Stimulated activated naive CD4-positive, alpha-beta T cell treated with Interleukin-2 at 50 U/mL for 16 hours (primary cell): ENCODE results near the gene RAD51B.

Experiments
- DNase-seq: peaks from one replicate; lab custom pipeline; 2025; lab: John Stamatoyannopoulos, UW

The RAD51B gene

DNA sequence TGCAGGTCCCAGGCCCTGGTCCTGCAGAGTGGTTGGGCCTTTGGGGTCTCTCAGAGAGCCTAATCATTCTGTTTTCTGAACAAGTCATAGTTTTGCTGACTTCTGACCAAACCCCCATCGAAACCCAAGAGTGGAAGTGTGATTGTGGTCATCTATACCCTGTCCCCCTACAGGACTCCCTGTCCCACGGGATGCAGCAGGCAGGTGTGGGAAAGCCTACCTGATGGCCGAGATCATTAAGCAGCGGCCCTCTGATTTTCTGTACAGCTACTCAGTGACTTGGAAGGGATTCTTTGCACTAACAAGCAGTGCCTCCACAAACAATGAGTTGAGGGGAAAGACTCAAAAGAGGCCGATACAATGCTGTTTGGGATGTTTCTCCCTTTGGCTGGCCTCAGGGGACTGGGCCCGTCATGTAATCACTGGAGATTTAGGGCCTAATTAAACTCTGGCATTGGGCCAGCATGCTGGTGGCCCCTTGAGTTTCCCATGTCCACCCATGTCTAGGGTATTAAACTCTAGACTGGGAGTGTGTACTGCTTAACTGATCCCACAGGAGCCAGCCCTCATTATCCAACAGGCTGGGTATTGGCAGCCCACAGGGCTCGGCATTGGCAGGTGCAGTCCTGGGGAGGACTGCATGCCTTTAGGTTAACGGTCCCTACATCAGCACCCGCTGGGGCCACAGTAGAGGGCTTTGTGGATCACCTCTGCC is 780.5 kb downstream of the RAD51B start:
- no peak for DNase-seq

DNA sequence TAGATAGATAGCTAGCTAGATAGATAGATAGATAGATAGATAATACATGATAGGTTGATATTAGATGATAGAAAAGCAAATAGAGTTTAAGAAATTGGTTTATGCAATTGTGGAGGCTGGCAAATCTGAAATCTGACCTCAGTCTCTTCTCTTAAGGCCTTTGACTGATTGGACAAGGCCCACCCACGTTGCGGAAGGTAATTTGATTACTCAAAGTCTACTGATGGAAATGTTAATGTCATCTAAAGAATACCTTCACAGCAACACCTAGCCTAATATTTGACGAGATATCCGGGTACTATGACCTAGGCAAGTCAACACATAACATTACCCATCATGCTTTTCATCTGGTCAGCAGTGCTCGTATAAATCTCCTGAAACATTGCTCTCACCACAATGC is 782.9 kb downstream of the RAD51B start:
- no peak for DNase-seq

DNA sequence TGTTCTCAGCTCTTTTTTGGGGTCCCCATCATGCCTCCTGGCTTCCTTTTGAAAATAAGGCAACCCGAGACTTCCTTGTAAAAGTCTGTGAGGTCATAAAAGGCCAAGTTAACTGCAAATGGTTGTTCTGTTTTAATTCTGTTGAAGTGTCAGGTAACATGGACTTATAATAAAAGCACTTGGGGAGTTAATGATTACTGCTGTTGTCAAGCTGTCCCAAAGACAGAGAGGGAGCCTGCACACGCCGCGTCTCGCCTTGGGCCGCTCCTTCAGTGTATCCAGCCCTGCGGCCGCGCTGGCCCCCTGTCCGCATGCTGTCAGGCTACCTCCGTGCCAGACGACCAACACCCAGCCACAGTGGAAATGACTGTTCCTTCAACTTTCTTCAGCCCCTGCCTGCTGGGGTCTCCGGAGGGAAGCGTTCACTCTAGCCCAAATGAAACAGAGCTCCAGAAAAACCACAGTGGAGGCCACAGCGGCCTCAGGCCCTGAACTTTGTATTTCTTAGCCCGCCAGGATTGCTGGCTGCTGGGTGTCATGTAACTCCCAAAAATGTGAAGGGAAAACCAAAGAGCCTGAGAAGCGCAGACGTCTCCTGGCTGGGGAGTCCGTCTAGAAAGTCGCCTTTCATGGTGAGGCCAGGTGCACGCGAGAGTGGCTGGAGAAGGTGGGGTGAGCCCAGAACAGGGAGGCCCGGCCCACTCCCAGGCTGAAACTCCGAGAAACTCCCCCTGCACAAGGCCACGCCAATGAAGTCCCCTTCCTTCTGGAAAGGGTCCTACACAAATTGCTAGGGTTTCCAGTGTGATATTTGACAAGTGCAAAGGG is 784.2 kb downstream of the RAD51B start:
- DNase-seq: no peak

DNA sequence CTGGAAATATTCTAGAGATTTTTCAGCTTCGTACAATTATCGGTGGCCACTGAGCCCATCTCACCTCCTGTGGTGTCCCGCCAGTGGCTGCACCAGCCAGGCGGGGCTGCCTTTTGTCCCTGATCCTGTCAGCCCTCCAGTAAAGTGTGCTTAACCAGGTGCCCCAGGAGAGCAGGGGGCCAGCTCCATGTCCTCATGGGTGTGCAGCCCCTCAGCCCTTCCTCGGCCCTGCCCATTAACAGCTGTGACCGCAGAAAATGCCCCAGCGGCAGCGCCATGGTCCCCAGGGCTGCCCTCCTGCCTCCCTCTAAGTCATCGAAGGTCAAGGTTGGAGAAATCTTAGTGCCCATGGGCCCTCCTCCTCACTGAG is 784.8 kb downstream of the RAD51B start:
- no peak for DNase-seq

DNA sequence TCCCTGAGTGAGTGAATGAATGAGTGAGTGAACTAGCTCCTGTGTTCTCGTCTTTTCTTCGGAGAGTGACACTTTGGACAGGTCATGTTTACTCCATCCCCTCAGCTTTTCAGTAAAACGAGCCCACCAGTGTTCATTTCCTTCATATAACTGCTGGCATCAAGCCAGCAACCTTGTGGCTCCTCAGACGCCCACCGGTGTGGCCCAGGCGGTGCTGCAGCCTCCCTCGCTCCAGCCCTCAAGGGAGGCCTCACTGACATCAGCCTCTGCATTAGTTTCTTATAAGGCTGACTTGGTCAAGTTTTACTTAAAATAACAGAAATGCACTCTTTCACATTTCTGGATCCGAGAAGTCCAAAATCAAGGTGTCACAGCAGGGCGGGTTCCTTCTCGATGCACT is 785.2 kb downstream of the RAD51B start:
- DNase-seq: no peak

DNA sequence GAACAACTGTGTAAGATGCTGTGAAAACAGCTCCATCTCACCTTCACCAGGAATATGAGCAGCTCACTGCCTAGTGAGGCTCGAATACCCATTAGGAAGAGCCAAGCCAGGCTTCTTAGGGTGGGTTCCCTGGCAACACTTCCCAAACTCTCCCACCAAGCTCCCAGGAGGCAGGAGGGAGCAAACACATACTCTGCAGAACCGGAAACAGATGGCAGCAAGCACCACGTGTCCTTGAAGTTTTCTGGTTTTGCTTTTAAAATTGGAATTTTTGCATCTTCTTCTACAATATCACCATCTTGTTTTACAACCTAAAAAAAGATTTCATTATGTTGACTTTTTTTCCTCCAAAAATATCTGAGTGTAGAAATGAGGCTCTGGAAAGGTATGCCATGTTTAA is 786.6 kb downstream of the RAD51B start:
- no peak for DNase-seq

DNA sequence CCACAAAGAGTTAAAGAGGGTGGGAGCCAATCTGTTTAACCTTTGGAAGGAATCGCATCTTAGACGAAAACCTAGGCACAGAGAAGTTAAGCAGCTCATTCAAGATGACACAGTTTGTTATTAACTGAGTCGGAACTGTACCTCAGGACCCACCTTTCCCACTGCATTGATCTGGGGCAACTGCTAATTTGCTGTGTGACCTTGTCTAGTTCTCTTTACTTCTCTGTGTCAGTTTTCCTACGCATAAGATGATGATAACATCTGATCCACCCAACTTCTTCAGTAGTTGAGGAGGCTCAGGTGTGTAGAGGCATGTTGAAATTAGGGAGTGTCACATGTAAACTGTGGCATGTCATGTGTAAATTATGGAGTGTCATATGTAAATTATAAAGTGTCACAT is 787.1 kb downstream of the RAD51B start:
- no peak for DNase-seq

DNA sequence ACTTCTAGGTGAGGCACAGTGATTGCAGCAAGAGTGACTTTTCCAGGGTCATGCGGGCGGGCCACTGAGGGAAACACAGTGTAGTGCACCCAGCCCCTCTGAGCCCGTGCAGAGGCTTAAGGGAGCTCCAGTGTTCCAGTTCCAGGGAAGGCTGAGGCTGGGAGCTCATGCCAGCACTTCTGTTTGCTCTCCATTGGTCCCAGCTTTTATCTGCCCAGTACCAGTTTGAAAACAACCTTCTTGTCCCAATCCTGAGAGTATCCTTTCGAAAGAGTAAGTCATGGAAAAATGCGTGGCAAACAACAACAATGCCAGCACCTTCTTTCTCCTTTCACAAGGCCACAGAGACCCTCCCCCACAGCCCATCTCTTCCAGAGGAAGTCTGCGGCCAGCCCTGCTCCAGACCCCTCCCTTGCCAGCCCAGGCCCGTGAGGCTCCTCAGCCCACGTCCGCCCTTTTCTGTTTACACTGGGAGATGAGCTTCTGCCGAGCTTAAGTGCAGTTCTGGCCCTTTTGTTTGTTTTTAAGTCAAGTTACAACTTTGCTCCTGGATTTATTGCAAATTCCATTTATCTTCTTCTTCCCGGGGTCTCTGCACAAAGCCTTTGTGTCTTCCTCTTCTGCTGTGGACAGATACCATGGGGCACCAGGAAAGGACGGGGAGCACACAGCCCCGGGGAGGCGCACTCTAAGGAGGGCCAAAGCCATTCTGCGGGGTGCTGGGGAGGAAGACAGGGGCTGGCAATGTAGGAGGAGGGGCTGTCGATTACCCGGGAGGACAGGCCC is 787.7 kb downstream of the RAD51B start:
- DNase-seq: no peak

DNA sequence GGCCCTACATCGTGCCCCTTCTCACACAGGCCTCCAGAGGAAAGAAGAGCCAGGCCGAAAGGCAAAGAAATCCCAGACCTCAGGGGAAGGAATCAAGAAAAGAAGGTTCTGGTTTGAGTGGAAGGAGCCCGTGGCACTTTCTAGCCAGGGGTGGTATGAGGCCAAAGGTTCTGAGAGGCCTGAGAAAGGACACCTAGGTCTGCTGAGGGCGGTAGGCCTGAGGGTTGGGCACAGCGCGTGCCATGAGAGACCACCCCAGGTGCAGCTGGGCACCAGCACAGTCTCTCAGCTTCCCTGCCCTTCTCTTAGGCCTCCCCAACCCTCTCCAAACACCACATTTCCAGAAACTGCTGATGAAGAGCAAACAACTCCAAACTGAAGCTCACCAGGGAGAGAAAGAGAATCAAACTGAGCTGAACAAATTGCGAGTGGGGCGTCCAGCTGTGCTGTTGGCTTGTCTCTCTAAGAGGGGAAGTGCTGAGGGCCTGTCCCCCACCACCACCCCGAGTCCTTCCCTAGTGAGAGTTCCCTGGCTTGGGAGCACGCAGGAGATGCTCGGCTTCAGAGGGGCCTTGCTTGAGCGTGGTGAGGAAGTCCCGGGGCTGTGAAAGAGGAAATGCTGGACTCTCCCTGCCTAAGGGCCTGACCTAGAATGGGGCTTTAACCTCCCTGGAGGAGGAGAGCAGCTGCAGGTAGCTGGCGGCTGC is 788.4 kb downstream of the RAD51B start:
- no peak for DNase-seq

DNA sequence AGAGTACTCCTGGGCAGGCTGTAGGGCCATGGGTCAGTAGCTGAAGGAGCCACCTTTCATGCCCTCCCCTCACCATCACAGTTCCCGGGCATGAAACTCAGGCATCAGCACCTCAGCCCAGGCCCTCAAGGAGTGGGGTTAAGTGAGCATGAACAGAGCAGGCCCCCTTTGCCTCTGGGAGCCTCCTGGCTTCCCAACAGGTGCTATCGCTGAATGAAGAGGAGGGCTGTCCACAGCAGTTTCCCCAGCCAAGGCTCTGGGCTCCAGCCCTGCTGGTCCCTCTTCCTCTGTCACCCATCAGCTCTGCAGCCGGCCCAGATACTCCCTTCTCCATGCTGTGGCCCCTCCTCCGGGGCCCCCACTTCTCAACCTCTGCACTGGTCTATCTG is 789.0 kb downstream of the RAD51B start:
- no peak for DNase-seq

DNA sequence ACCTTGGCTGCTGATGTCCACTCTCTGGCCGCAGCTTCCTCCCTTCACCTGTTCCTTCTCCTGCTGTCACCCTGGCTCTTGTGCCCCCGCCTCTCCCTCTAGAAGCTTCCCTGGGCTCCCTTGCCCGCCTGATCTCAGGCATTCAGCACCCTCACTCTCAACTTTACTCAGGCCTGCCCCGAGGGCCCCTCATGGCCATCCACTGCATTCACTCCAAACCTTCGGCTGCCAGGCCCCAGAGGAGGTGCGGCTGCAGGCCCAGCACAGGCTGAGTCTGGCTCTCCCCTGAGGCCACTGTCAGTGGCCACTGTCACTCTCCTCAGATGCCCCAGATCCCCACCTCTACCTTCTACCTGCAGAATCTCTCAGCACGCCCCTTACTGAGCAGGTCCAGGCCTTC is 789.4 kb downstream of the RAD51B start:
- DNase-seq: no peak

DNA sequence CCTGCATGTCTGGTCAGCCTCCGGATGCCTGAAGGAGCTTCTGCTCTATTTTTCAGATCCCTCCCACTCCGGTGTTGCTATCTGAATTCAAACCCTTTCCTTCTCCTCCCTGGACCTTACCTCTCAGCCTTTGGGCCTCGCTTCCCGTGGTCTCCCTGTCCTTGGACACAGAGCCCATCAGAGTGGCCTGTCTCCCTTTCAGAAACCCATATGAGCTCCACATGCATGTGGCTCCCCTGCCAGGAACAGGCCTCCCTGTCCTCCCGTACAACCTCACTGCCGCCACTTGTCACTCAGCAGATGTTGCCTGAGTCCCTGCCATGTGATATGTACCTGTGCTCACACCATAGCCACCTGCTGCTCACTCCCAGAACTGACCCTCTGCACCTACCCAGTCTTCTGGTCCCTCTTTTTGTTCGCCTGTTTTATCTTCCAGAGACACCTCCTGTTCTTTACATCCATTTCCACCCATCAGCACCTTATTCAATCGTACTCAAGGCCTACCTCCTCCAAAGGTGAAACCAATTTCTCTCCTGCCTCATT is 790.7 kb downstream of the RAD51B start:
- no peak for DNase-seq

DNA sequence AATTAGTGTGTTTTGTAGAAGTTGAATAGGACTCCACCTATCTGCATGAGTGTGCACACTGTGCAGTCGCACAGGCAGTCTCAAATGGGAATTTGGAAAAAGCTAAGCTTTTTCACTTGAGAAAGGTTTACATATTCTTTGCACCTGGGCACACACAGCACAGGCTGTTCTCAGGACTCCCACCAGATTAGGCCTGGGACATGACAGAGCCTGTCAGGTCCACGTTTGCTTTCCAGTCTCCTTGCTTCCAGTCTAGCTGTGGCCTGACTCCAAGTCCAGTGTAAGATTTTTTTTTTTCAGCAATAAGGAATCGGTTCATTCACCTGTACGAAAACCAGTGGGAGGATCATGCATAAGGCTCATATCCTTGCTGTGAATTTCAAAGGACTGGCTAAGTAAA is 792.0 kb downstream of the RAD51B start:
- no peak for DNase-seq

DNA sequence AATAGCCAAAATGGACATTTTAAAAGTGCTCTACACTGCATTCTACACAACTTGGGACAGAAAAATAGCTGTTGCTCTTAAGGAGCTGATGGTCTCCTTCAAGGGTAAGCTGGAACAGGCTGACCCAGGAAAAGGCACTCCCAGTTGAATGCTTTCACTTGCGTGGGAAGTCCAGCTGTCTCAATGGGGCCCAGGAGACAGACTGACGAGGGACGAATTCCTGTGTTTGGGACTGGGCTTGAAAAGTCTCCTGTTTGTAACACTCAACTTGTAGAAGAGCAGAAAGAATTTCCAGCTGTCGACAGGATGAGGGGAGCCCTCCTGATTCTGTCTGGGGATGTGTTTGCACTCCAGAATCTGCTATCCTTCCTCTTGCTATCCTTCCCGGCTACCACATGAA is 792.5 kb downstream of the RAD51B start:
- DNase-seq: no peak

DNA sequence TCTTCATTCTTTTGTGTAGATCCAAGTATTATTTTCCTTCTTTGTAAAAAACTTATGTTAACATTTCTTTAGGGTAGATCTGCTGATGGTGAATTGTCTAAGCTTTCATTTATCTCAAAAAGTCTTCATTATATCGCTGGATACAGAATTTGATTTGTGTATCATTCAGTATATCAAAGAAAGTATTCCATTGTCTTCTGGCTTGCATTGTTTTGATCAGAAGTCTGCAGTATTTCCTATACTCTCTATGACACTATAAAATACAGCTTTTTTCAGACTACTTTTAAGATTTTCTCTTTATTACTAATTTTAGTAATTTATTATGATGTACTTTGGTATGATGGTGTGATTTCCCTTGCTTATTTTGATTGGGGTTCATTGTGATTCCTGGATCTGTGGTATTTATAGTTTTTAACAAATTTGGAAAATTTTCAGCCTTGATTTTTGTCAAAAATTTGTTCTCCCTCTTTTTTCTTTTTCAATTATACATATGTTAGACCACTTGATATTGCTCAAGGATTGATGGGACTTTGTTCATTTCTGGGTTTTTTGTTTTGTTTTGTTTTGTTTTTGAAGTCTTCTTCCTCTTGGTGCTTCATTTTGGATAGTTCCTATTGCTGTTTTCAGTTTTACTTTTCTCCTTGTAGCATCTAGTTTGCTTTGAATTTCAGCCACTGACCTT is 796.8 kb downstream of the RAD51B start:
- no peak for DNase-seq

DNA sequence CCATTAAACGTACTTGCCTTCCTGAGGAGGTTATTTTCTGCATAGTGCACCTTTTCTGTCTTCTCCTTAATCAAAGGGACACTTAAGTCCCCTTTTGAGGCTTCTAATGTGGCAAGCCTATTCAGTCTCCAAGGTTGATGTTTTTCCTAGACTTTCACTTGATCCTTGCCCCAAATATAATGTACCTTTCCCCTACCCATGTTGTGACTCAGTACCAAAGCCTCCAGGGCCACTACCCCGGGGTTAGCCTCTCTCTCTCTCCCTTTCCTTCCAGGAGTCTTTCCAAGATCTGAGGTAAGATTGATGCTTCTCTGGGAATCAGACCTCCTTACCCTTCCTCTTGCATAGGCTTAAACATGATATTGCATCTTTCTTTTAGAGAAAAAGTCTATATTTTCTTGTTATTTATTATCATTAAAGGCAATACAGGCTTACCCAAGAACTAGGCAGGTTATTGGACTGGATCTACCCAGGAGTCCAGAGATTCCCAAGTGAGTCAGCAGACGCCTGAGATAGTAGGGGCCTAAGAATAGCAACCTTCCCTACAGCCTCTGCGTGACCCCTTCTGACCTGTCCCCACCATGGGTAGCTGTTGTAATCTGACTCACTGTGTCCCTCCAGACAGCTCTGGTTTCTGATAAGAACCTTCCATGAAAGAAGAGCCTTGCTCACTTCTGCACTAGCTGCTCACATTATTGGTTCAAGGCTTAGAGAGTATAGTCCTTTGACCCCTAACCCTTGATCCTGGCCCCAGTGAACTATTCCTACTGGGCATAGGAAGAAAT is 800.4 kb downstream of the RAD51B start:
- DNase-seq: no peak

DNA sequence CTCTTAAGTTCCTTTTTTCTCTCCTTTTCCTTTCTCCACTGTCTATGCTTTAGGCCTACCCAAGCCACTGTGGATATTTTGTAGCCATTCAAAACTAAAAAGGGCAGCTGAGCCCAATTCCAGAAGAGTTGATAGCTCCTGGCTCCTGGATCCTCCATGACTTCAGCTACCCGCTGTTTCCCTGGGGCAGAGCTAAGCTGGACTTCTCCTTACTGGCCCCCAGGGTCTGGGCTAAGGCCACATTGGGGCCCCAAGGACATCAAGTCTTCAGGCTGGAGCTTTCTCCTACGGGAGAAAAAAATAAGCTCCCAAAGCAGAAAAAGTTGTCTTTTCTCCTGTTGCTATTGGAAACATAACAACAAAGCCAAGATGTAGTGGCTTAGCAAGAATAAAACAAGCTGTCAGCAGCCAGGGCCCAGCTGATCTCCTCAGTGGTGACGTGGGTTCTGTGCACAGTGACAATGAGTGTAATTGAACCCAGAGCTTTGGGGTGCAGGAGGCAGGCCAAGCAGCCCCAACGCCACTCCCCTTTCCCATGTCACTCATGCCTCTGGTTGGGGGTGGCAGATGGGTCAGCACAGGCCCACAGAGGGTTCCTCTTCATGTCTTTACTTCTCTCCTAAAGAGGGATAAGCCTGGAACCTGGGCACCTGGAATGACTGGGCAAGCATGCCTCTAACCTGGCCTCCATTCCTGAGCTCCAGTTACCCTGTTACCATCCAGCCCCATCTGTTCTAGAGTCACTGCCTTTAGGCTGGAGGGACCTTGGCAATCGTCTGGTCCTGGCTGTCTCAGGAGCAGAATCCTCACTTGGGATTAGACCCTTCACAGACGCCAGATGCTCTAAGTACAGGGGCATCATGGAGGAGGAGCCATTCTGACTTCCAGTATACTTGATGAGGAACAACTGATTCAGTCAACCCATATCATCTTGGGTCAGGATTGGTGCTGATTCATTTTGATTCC is 802.1 kb downstream of the RAD51B start:
- DNase-seq: no peak

DNA sequence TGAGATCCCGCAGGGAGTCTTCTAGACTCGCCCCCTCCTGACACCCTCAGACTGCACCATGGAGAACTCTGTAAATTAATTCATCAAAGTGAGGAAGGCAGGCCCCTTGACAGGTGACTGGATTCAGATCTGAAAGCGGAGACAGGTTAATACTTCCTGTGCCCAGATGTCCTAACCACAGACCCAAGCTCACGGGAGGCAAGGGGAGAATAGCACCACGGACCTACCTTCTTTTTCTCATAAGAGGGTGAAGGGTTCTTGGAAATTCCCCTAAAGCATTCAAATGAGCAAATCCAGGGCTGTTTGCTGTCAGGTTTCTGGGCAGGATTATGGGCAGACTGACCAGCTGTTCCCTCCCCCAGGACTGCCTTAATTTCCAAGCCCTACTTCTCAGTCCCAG is 803.3 kb downstream of the RAD51B start:
- DNase-seq: no peak

DNA sequence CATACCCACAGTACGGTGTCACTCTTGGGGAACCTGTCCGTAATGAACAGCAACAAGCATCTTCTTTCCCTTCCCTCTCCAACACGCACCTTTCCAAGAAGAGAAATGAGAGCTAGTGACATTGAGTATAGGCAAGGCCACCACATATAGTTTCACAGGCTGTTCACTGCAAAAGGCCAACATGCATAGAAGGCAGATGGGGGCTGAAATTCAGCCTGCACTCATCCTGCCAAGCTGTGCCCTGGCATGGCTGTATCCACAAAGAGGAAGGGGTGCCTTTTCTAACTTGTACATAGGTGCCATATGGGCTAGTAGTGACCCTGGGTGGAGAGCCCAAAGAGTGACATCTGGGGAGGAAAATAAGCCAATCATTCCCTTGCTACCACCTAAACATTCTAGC is 803.7 kb downstream of the RAD51B start:
- no peak for DNase-seq
